AG04450 (cell line): ENCODE measurements around the gene PRSS27. TPM values are rescaled to one million over a fixed set of nuclear protein-coding genes. Genes with fewer than 3 reads are reported as not detected.

Source experiments
- CTCF ChIA-PET: fragments of 300-600, 350-600 bp; formaldehyde crosslinking; extraction: SDS; loops from one replicate; lab custom pipeline; 2022; ENCODE audit warnings: antibody characterized with exemption, inconsistent platforms; lab: Charles Lee
- POLR2A ChIA-PET: fragments of 350-600 bp; formaldehyde crosslinking; extraction: SDS; loops from one replicate; lab custom pipeline; 2021; ENCODE audit warnings: antibody characterized with exemption, inconsistent platforms; lab: Yijun Ruan, JAX
- DNase-seq: peaks from one replicate; pipeline ENCODE4 v3.0.0-alpha.2; 2011; ENCODE audit warnings: low read depth, low spot score
- H3K27ac ChIP-seq: one replicate; pipeline ENCODE4 v1.5.1; 2012; ENCODE audit warnings: low read depth, low read length, control low read depth
- H3K27me3 ChIP-seq: one replicate; pipeline ENCODE4 v1.6.0; 2012; ENCODE audit warnings: low read length; ENCODE audit not compliant: control insufficient read depth, insufficient read depth
- H3K4me3 ChIP-seq: 2 replicates; pipeline ENCODE4 v1.5.1; 2011; ENCODE audit warnings: mild to moderate bottlenecking, low read depth, low read length, control low read depth
- H3K9me3 ChIP-seq: 2 replicates; pipeline ENCODE4 v1.5.1; 2012; ENCODE audit warnings: low read length; ENCODE audit not compliant: control insufficient read depth, insufficient read depth
- CTCF ChIP-seq: IDR thresholded peaks from 2 replicates; pipeline ENCODE4 v1.5.1; 2011; ENCODE audit warnings: low read depth, low read length, control low read depth, inconsistent platforms
- polyA plus RNA-seq: library from polyadenylated mRNA; depleted of rRNA; stranded (reverse); fragments of >200 nt; gene quantifications from 2 replicates; pipeline ENCODE4 v1.2.3, GENCODE V29; 2011

The PRSS27 gene
- polyA plus RNA-seq, 1 experiment: 0.32 TPM

DNA sequence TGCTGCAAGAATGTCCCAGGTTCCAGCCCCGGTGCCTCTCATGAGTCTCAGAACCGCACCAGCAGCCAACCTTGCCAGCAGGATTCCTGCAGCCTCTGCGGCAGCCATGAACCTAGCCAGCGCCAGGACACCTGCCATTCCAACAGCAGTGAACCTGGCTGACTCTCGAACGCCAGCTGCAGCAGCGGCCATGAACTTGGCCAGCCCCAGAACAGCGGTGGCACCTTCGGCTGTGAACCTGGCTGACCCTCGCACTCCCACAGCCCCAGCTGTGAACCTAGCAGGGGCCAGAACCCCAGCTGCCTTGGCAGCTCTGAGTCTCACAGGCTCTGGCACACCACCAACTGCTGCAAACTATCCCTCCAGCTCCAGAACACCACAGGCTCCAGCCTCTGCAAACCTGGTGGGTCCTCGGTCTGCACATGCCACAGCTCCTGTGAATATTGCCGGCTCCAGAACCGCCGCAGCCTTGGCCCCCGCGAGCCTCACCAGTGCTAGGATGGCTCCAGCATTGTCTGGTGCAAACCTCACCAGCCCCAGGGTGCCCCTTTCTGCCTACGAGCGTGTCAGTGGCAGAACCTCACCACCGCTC, 47.2 kb upstream of the PRSS27 start:
- TF ChIP-seq CTCF: no peak
- no peak for DNase-seq
- H3K27me3 ChIP-seq: no peaks in the 10 kb centered on the region
- POLR2A ChIA-PET: interaction anchor here (1.6 kb wide), 1 partner anchor 14 kb away, joined by 5 read pairs; the partner anchor contains the start of gene SRRM2
- CTCF ChIA-PET: no interaction called here
- H3K9me3 ChIP-seq: peaks cover 32% of the 10 kb centered on the region
- no peak overlapping the region for H3K4me3 ChIP-seq
- H3K27ac ChIP-seq: no peak overlapping the region

GRCh38 chr16:2766430-2767139, 46.6 kb upstream of the PRSS27 start:
- POLR2A ChIA-PET: interaction anchor here (1.6 kb wide), 1 partner anchor 14 kb away, joined by 5 read pairs; the partner anchor contains the start of gene SRRM2
- TF ChIP-seq CTCF: no peak
- Histone ChIP-seq H3K27ac (no peak overlapping the region), H3K9me3 (peaks cover 38% of the 10 kb centered on the region), H3K27me3 (no peaks in the 10 kb centered on the region), H3K4me3 (no peak overlapping the region)
- DNase-seq: no peak
- CTCF ChIA-PET: no interaction called here

- Histone ChIP-seq H3K9me3 (peaks cover 41% of the 10 kb centered on the region), H3K27ac (no peak overlapping the region), H3K4me3 (no peak overlapping the region), H3K27me3 (no peaks in the 10 kb centered on the region)
- DNase-seq: no peak
- no peak for TF ChIP-seq CTCF
- POLR2A ChIA-PET: no interaction called here
- CTCF ChIA-PET: no interaction called here
Measured at GRCh38 chr16:2765462-2766404, 45.7 kb upstream of the PRSS27 start.

- Histone ChIP-seq H3K9me3 (peaks cover 41% of the 10 kb centered on the region), H3K27ac (no peak overlapping the region), H3K4me3 (no peak overlapping the region), H3K27me3 (no peaks in the 10 kb centered on the region)
- no peak for DNase-seq
- POLR2A ChIA-PET: no interaction called here
- CTCF ChIA-PET: interaction anchor here (0.6 kb wide), 1 partner anchor 504 kb away, joined by 4 read pairs; no protein-coding TSS in a partner anchor
- TF ChIP-seq CTCF: no peak
Measured at GRCh38 chr16:2764718-2765117, 44.7 kb upstream of the PRSS27 start.
